ENCODE measurements around the gene KIF17.
"Not testable (repeated sequence)": the region's sequence is repeated elsewhere in the genome, so short reads cannot be mapped to it uniquely, and the experiment has no call there.

KIF17 gene

GRCh38 chr1:20686883-20687725 lies 30.7 kb downstream of the KIF17 start:
- no peak for DNase-seq (ENCODE audit: low spot score)

- no peak for DNase-seq (ENCODE audit: low spot score)
Observed at GRCh38 chr1:20685741-20686140, 32.1 kb downstream of the KIF17 start.

- no peak for DNase-seq (ENCODE audit: low spot score)
Observed at GRCh38 chr1:20685099-20685662, 32.6 kb downstream of the KIF17 start.

- no peak for DNase-seq (ENCODE audit: low spot score)
Observed at GRCh38 chr1:20684651-20685050, 33.2 kb downstream of the KIF17 start.

DNA sequence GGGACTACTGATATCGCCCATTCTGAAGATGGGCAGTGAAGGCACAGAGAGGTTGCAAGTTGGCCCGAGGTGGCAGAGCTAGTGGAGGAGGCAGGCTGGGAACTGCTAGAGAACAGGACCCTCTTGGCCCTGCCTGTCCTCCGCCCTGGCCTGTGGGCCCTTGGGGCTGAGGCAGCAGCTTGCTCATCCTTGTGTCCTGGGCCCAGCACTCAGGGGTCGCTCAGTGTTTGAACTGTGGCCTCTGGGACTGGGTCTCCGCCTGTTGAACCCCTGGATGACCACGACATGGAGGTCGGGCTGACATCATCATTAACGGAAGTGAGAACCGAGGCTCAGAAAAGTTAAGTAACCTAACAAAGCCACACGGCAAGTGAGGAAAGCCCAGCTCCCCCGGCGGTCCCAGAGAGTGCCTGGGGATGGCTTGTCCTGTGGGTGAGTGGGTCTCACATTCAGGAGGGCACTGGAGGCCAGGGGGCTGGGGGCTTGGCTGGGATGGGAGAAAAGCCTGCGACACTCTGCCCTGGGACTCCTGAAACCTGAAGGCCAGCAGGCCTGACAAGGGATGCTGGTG lies 33.7 kb downstream of the KIF17 start:
- no peak for DNase-seq (ENCODE audit: low spot score)

DNA sequence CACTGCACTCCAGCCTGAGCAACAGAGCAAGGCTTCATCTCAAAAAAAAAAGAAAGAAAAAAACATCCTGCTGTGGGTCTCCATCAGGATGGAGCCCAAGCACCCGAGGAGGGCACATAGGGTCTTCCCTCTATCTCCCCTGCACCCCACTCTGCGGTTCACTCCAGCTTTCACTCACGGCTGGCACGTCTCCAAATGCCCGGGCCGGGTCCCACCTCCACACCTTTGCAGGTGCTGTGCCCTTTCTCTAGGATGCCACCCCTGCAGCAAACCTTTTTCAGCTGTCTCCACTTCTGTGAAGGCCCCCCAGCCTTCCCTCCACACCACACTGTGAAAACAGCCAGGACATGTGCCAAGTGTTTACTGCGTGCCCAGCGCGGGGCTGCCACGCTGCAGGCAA lies 34.2 kb downstream of the KIF17 start:
- no peak for DNase-seq (ENCODE audit: low spot score)

DNA sequence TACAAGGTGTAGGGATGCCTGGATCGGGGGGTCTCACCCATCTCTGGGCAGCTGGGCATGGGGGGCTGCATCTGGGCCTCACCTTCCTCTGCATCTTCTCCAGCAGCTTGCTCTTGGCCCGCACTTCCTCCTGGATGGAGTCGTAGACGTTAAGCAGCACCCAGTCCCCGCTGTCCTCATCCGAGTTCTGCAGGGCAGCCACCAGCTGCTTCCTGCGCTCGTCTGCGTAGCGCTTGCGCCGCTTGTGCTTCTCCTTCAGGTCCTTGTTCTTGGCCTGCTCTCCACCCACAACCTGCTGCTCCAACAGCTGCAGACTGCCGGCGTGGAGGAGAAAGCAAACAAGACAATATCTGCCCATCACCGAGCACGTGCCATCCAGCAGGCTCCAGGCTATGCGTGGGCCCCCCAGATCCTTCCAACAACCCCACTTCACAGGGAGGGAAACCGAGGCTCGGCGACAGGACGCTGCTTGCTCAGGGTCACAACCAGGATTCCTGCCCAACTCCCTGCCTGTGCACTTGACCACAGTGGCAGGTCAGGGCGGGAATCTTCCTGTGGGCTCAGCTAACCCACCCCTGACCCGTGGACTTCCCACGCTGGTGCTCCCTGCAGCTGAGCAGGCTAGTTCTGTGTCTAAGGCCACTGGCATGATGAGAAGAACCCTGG lies 35.1 kb downstream of the KIF17 start:
- DNase-seq (ENCODE audit: low spot score), result no peak

- DNase-seq (ENCODE audit: low spot score), result no peak
Observed at GRCh38 chr1:20681999-20682398, 35.8 kb downstream of the KIF17 start.

- no peak for DNase-seq (ENCODE audit: low spot score)
Observed at GRCh38 chr1:20680269-20680668, 37.5 kb downstream of the KIF17 start.

- DNase-seq (ENCODE audit: low spot score), result no peak
Observed at GRCh38 chr1:20678599-20678998, 39.2 kb downstream of the KIF17 start.

GRCh38 chr1:20673626-20674025 lies 44.2 kb downstream of the KIF17 start:
- not testable (repeated sequence) for DNase-seq (ENCODE audit: low spot score)

DNA sequence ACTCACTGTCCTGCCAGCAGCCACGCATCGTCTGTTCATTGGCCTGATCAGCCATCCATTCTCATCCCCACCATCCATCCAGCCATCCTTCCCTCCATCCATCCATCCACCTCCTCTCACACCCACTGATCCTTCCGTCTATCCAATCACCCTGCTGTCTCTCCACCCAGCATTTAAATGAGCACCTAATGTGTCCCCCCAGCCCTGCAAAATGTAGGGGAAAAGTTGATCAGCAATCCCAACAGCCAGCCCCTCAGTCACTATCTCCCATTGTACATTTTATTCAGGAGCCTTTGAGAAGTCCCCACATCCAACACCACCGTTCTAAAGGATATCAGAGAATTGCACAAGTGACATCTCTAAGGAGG lies 45.6 kb downstream of the KIF17 start:
- DNase-seq (ENCODE audit: low spot score), result no peak

DNA sequence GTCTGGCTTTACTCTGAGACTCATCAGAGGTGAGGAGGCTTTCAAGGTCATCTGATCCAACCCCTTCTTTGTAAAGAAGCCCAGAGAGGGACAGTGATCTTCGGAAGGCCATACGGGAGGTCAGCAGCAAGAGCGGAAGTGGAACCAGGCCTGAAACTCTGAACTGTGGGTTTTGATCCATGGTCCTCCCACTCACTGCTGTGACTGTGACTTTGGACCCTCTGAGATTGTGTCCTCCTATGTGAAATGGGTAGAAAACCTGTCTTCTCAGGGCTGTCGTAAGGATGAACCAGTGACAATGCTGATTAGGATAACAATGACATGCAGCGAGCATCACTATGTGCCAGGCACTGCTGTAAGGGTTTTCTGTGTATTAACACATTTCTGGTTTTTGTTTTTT lies 46.9 kb downstream of the KIF17 start:
- DNase-seq (ENCODE audit: low spot score), result no peak

DNA sequence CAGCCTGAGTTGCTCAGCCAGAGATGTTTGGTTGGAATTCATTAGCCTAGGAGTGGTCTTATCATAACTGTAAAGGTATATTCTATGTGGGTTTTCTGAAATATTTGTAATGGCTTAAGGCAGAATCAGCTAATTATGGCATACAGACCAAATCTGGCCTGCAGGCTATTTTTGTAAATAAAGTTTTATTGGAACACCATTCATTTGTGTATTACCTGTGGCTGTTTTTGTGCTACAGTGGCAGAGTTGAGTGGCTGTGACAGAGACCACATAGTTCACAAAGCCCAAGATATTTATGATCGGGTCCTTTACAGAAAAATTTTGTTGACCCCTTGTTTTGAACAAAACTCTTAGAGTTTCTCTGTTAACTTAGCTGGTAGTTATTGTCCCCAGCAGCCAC lies 49.2 kb downstream of the KIF17 start:
- DNase-seq (ENCODE audit: low spot score), result no peak

DNA sequence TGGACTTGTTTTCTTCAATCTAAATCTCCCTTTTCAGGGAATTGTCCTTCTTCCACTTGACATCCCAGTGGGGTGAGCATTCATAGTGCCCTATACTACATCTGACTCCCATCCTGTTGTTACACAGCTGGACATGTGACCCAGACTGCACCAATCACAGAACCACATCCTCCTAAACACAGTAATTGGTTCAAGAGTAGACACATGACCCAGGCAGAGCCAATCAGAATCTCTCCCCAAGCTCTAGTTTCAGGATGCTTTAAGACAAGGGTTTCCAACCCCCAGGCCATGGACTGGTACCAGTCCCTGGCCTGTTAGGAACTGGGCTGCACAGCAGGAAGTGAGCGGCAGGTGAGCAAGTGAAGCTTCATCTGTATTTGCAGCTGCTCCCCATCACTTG lies 51.0 kb downstream of the KIF17 start:
- no peak for DNase-seq (ENCODE audit: low spot score)

DNA sequence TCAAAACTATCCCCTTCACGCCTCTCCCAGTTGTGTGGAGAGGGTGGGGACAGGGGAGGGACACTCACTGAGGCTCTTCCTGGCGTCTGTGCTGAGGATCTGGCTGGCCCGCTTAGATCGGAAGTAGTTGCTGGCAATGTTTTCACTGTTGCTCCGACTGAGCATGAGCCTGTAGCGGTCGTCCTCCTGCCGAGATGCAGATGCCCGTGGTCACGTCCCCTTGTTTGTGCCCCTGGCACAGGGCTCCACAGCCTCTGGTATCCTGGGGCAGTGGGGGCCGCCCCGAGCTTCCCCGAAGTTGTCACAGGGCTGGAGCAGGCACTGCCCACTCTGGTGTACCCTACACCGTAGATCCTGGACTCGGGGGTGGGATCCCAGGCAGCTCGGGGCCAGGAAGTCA lies 51.7 kb downstream of the KIF17 start:
- no peak for DNase-seq (ENCODE audit: low spot score)

- no peak for DNase-seq (ENCODE audit: low spot score)
Observed at GRCh38 chr1:20665726-20666125, 52.1 kb downstream of the KIF17 start.

DNA sequence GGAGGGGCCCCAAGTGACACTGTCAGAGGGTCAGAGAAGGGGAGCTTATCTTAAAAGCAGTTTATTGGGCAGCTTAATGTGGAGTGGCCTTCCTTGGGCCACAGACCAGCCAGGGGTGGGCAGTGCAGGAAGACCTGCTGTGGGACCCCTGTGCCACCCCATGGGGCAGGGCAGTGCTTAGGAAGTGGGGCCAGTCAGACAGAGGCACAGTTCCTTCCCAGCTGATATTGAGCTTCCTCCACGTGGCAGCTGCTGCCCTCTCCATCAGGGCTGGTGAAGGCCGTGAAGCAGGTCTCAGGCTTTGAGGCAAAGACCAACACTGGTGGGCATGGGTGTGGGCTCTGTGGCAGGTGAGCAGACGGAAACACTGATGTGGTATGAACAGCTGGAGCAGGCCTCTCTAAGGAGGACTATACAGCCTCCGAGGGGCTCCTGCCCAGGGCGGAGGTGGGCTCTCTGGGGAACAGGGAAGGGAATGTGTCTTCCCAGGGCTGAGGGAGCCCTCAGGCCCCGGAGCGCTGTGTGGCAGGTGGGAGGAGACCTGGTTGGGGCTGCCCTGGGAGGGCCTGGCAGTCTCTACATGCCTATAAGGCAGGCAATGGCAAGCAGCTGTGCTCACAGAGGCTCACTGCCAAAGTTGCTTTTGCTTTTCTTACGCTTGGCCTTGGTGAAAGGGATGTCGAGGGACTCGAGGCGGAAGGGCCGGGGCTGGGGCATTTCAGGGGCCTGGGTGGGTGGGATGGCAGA lies 53.7 kb downstream of the KIF17 start:
- no peak for DNase-seq (ENCODE audit: low spot score)

DNA sequence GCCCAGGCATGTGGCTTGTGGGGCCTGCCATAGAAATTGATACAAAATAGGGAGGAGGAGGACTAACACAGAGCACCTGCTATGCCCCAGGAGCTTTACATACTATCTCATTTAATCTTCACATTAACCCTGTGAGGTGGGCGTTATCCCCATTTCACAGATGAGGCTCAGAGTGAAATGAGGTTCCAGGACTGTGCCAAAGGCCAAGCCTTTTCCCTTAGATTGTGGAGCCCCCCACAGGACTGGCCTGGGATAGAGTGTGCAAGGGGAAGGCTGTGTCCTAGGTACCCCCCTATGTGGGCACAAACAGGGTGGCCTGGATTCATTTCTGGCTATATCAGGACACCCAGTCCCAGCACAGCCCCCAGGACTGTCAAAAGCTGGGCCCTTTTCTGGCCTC lies 54.4 kb downstream of the KIF17 start:
- DNase-seq (ENCODE audit: low spot score), result no peak

GRCh38 chr1:20662110-20662475 lies 55.7 kb downstream of the KIF17 start:
- DNase-seq (ENCODE audit: low spot score), result no peak

DNA sequence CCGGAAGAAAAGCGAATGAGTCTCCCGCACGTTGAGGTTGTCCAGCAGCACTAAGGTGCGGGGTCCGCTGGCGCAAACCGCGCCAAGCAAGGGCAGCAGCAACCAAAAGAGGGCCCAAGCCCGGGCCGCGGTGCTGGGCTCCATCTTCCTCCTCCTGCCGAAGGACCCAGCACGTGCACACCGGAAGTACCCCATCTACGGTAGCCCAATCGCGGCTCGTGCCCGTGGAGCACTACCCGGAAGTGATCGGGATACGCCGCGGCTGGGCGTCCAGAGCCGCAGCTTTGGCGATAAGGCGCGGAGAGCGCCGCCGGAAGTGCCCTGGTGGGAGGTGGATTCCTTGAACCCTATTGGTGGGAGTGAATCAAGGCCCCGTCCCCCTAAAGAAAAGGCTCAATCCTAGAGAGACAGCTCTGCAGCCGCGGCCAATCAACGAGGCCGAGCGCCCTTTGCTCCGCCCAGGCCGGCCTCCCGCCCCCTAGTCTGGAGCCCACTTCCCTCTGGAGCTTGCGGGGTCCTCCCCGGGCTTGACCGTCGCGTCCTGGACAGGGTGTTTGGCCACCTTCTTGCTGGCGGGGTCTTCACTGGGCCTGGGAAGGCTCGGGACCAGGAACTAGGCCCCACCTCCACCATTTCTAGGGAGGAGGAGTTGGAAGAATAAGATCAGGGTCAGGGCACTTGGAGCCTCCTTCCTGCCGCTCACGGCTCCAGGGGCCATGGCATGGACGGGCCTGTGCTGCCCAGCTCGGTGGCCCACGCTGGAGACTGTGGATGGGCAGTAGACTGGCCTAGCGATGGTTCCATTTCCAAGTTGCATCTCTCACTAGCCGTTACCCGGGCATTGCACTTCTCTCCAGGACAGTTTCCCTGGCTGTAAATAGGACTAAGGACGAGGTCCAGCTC lies 56.3 kb downstream of the KIF17 start, which contains the start of gene DDOST:
Gene DDOST (minus strand): TSS at position 163 of the 903 bp plus-strand sequence. CDS start 19 bp downstream, at position 144.
- peak; percentile 95 for DNase-seq (ENCODE audit: low spot score)
